ENCODE results near the gene LMNB1. TPM values are rescaled to one million over a fixed set of nuclear protein-coding genes. Genes with fewer than 3 reads are reported as not detected.

The LMNB1 gene
- total RNA-seq, 1 donor from 2014 or later: 112 TPM

GRCh38 chr5:126745259-126745992, 31.5 kb upstream of the LMNB1 start:
- H3K4me3 ChIP-seq (ENCODE audit: low read depth, low read length): no peak overlapping the region
- DNase-seq (ENCODE audit: low read depth): no peak
- TF ChIP-seq CTCF (conservative IDR thresholded peaks at IDR 0.05; ENCODE audit: low read depth, low read length): no peak

GRCh38 chr5:126746290-126746689, 30.6 kb upstream of the LMNB1 start:
- no peak overlapping the region for H3K4me3 ChIP-seq (ENCODE audit: low read depth, low read length)
- TF ChIP-seq CTCF (conservative IDR thresholded peaks at IDR 0.05; ENCODE audit: low read depth, low read length): no peak
- no peak for DNase-seq (ENCODE audit: low read depth)

GRCh38 chr5:126752081-126752785, 24.7 kb upstream of the LMNB1 start:
- no peak overlapping the region for H3K4me3 ChIP-seq (ENCODE audit: low read depth, low read length)
- no peak for TF ChIP-seq CTCF (conservative IDR thresholded peaks at IDR 0.05; ENCODE audit: low read depth, low read length)
- DNase-seq (ENCODE audit: low read depth): no peak

GRCh38 chr5:126753227-126753626, 23.7 kb upstream of the LMNB1 start:
- H3K4me3 ChIP-seq (ENCODE audit: low read depth, low read length): no peak overlapping the region
- TF ChIP-seq CTCF (conservative IDR thresholded peaks at IDR 0.05; ENCODE audit: low read depth, low read length): no peak
- DNase-seq (ENCODE audit: low read depth): no peak

GRCh38 chr5:126754609-126755008, 22.3 kb upstream of the LMNB1 start:
- no peak for DNase-seq (ENCODE audit: low read depth)
- TF ChIP-seq CTCF (conservative IDR thresholded peaks at IDR 0.05; ENCODE audit: low read depth, low read length): no peak
- no peak overlapping the region for H3K4me3 ChIP-seq (ENCODE audit: low read depth, low read length)

GRCh38 chr5:126755593-126755992, 21.3 kb upstream of the LMNB1 start:
- DNase-seq (ENCODE audit: low read depth): no peak
- no peak for TF ChIP-seq CTCF (conservative IDR thresholded peaks at IDR 0.05; ENCODE audit: low read depth, low read length)
- no peak overlapping the region for H3K4me3 ChIP-seq (ENCODE audit: low read depth, low read length)
